ENCODE data around the gene TLE6.

DNA sequence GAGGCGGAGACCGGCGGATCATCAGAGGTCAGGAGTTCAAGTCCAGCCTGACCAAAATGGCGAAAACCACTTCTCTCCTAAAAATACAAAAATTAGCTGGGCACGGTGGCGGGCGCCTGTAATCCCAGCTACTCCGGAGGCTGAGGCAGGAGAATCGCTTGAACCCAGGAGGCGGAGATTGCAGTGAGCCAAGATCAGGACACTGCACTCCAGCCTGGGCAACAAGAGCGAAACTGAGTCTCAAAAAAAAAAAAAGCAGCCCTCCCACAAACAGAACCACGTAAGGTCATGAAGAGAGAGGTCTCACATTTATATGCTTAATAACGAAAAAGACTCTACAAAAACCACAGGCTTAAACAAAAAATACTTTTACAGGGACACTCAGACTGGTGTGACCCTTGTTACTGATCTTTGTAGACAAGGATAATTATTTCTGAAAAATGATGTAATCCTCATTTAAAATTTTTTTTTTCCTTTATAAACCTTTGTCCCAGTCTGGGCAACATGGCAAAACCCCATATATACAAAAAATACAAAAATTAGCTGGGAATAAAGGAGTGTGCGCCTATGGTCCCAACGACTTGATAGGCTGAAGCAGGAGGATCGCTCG, 31.7 kb upstream of the TLE6 start:
- TF ChIP-seq, protein P1, sequence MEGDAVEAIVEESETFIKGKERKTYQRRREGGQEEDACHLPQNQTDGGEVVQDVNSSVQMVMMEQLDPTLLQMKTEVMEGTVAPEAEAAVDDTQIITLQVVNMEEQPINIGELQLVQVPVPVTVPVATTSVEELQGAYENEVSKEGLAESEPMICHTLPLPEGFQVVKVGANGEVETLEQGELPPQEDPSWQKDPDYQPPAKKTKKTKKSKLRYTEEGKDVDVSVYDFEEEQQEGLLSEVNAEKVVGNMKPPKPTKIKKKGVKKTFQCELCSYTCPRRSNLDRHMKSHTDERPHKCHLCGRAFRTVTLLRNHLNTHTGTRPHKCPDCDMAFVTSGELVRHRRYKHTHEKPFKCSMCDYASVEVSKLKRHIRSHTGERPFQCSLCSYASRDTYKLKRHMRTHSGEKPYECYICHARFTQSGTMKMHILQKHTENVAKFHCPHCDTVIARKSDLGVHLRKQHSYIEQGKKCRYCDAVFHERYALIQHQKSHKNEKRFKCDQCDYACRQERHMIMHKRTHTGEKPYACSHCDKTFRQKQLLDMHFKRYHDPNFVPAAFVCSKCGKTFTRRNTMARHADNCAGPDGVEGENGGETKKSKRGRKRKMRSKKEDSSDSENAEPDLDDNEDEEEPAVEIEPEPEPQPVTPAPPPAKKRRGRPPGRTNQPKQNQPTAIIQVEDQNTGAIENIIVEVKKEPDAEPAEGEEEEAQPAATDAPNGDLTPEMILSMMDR (IDR thresholded peaks at IDR 0.05; ENCODE audit: borderline replicate concordance, extremely low read depth, low read length, poor library complexity, severe bottlenecking), result no peak
- TF ChIP-seq EZH2 (IDR thresholded peaks at IDR 0.05; ENCODE audit: borderline replicate concordance, low read depth, low read length, severe bottlenecking), result no peak
